Activated CD8-positive, alpha-beta memory T cell treated with anti-CD3 and anti-CD28 coated beads, Interleukin-2, amount 50 U/mL, for 1 hour (primary cell): ENCODE measurements around the gene A2ML1.
"Not testable (repeated sequence)": the region's sequence is repeated elsewhere in the genome, so short reads cannot be mapped to it uniquely, and the experiment has no call there.

Experiments used
- DNase-seq: peaks from one replicate; pipeline ENCODE4 v3.0.0-alpha.2; 2020; ENCODE audit errors: extremely low read depth

The A2ML1 gene

GRCh38 chr12:8822298-8822697 is at the start of gene A2ML1:
Gene A2ML1 (plus strand): TSS chr12:8822621. CDS start chr12:8822652, 31 bp downstream.
- no peak for DNase-seq

GRCh38 chr12:8773461-8773860 is 49.0 kb upstream of the A2ML1 start:
- no peak for DNase-seq

GRCh38 chr12:8779281-8779680 is 43.1 kb upstream of the A2ML1 start:
- DNase-seq: no peak

GRCh38 chr12:8779862-8780261 is 42.6 kb upstream of the A2ML1 start:
- DNase-seq: no peak

GRCh38 chr12:8780389-8780788 is 42.0 kb upstream of the A2ML1 start:
- DNase-seq: no peak

- DNase-seq: no peak
Measured at GRCh38 chr12:8781381-8782127, 40.9 kb upstream of the A2ML1 start.

- no peak for DNase-seq
Measured at GRCh38 chr12:8784290-8784888, 38.0 kb upstream of the A2ML1 start.

- DNase-seq: no peak
Measured at GRCh38 chr12:8785499-8785898, 36.9 kb upstream of the A2ML1 start.

- not testable (repeated sequence) for DNase-seq
Measured at GRCh38 chr12:8787206-8787605, 35.2 kb upstream of the A2ML1 start.

- not testable (repeated sequence) for DNase-seq
Measured at GRCh38 chr12:8788706-8789105, 33.7 kb upstream of the A2ML1 start.

GRCh38 chr12:8789341-8790013 is 32.9 kb upstream of the A2ML1 start:
- not testable (repeated sequence) for DNase-seq

GRCh38 chr12:8793226-8793625 is 29.2 kb upstream of the A2ML1 start:
- DNase-seq: not testable (repeated sequence)

GRCh38 chr12:8794611-8795010 is 27.8 kb upstream of the A2ML1 start:
- DNase-seq: not testable (repeated sequence)

GRCh38 chr12:8796831-8797626 is 25.4 kb upstream of the A2ML1 start:
- no peak for DNase-seq

- not testable (repeated sequence) for DNase-seq
Measured at GRCh38 chr12:8801213-8801612, 21.2 kb upstream of the A2ML1 start.

GRCh38 chr12:8804833-8805232 is 17.6 kb upstream of the A2ML1 start:
- not testable (repeated sequence) for DNase-seq

- DNase-seq: not testable (repeated sequence)
Measured at GRCh38 chr12:8805487-8805886, 16.9 kb upstream of the A2ML1 start.

- DNase-seq: not testable (repeated sequence)
Measured at GRCh38 chr12:8807084-8807483, 15.3 kb upstream of the A2ML1 start.

- not testable (repeated sequence) for DNase-seq
Measured at GRCh38 chr12:8810112-8810511, 12.3 kb upstream of the A2ML1 start.

- no peak for DNase-seq
Measured at GRCh38 chr12:8813572-8814357, 8.7 kb upstream of the A2ML1 start.

GRCh38 chr12:8816448-8817050 is 5.9 kb upstream of the A2ML1 start:
- DNase-seq: no peak
